OCI-LY7 (cell line): Measurements from ENCODE around the gene GTF3C1. TPM values are rescaled to one million over a fixed set of nuclear protein-coding genes. Genes with fewer than 3 reads are reported as not detected.

Experiments
- BruUV-seq: library from RNA; stranded (reverse); fragments of 400-500 nt; replicated peaks from 2 replicates; lab custom pipeline; 2021; lab: Mats Ljungman, UMichigan
- CTCF ChIA-PET: fragments of 300-600 bp; sonication (Branson Sonifier 250); formaldehyde crosslinking; loops from one replicate; lab custom pipeline; 2022; ENCODE audit warnings: antibody characterized with exemption; ENCODE audit not compliant: unreplicated experiment; lab: Charles Lee
- POLR2A ChIA-PET: fragments of 300-600 bp; sonication (Branson Sonifier 250); formaldehyde crosslinking; loops from one replicate; lab custom pipeline; 2022; ENCODE audit warnings: antibody characterized with exemption; lab: Charles Lee
- DNase-seq: peaks from one replicate; pipeline ENCODE4 v3.0.0-alpha.2; 2015; ENCODE audit warnings: low spot score
- H2AFZ ChIP-seq: fragments of 200-600 bp; sonication (generic), shearing (Covaris generic); 2 replicates; pipeline ENCODE4 v1.6.1; 2014; ENCODE audit warnings: mild to moderate bottlenecking, antibody characterized with exemption, low read length, moderate library complexity
- H3K27ac ChIP-seq: fragments of 200-600 bp; sonication (generic); 2 replicates; pipeline ENCODE4 v1.5.1; 2014; ENCODE audit warnings: mixed run types, low read depth, mild to moderate bottlenecking, moderate library complexity, low read length, inconsistent platforms; ENCODE audit not compliant: poor library complexity, severe bottlenecking
- H3K36me3 ChIP-seq: fragments of 200-600 bp; sonication (generic); 2 replicates; pipeline ENCODE4 v1.6.1; 2014; ENCODE audit warnings: mild to moderate bottlenecking, antibody characterized with exemption, low read length, moderate library complexity, mixed read lengths; ENCODE audit not compliant: insufficient read depth
- H3K4me1 ChIP-seq: fragments of 200-600 bp; sonication (generic); 2 replicates; pipeline ENCODE4 v1.5.1; 2014; ENCODE audit warnings: mild to moderate bottlenecking, low read length; ENCODE audit not compliant: insufficient read depth, poor library complexity, severe bottlenecking
- H3K4me2 ChIP-seq: fragments of 200-600 bp; sonication (generic); 2 replicates; pipeline ENCODE4 v1.6.1; 2014; ENCODE audit warnings: mild to moderate bottlenecking, low read length
- H3K4me3 ChIP-seq: fragments of 200-600 bp; sonication (generic); 2 replicates; pipeline ENCODE4 v1.5.1; 2014; ENCODE audit warnings: mild to moderate bottlenecking, low read depth, low read length; ENCODE audit not compliant: poor library complexity, severe bottlenecking
- H3K79me2 ChIP-seq: fragments of 200-600 bp; sonication (generic); 2 replicates; pipeline ENCODE4 v1.6.1; 2016; ENCODE audit warnings: low read depth, mild to moderate bottlenecking, low read length, moderate library complexity, mixed read lengths; ENCODE audit not compliant: insufficient read depth
- H3K9me2 ChIP-seq: fragments of 200-600 bp; sonication (generic); 2 replicates; pipeline ENCODE4 v1.6.1; 2016; ENCODE audit warnings: mild to moderate bottlenecking, low read length, mixed read lengths; ENCODE audit not compliant: insufficient read depth
- H3K9me3 ChIP-seq: fragments of 200-600 bp; sonication (generic); 2 replicates; pipeline ENCODE4 v1.6.1; 2014; ENCODE audit warnings: mild to moderate bottlenecking, mixed run types, low read length, mixed read lengths
- H4K20me1 ChIP-seq: fragments of 200-600 bp; sonication (generic); 2 replicates; pipeline ENCODE4 v1.6.1; 2014; ENCODE audit warnings: mild to moderate bottlenecking, antibody characterized with exemption, low read length, moderate library complexity, mixed read lengths; ENCODE audit not compliant: insufficient read depth
- CTCF ChIP-seq: fragments of 200-600 bp; sonication (generic); conservative IDR thresholded peaks from 2 replicates; pipeline ENCODE4 v1.5.1; 2014; ENCODE audit warnings: mild to moderate bottlenecking, antibody characterized with exemption, low read length, moderate library complexity, mixed read lengths
- EZH2phosphoT487 ChIP-seq: fragments of 200-600 bp; sonication (generic); IDR thresholded peaks from 2 replicates; pipeline ENCODE4 v1.6.1; 2018; ENCODE audit warnings: low read depth, borderline replicate concordance, mild to moderate bottlenecking, mixed run types, antibody characterized with exemption, low read length, moderate library complexity, mixed read lengths
- intact Hi-C: fragments of 100-400 bp; cut with micrococcal nuclease; formaldehyde crosslinking; loops from one replicate; pipeline ENCODE4 v1.10.0; 2022; ENCODE audit not compliant: unreplicated experiment
- total RNA-seq, 2 experiments: library from RNA; depleted of rRNA in 1 of 2; stranded (reverse); fragments of >200 nt in 1 of 2; shearing (Covaris generic) in 1 of 2; gene quantifications; 2 replicates each; pipeline ENCODE4 v1.2.3, GENCODE V29; 2014 to 2022

The GTF3C1 gene
- total RNA-seq, 2 experiments from 2014 or later = 48.3 to 57.1 TPM

GRCh38 chr16:27481282-27481934, 68.3 kb downstream of the GTF3C1 start:
- H2AFZ ChIP-seq = no peak overlapping the region
- CTCF ChIA-PET = no interaction called here
- no peak overlapping the region for H3K4me2 ChIP-seq
- POLR2A ChIA-PET = no interaction called here
- no peaks in the 10 kb centered on the region for H4K20me1 ChIP-seq
- H3K9me3 ChIP-seq = no peaks in the 10 kb centered on the region
- H3K27ac ChIP-seq = no peak overlapping the region
- no TSS peak for BruUV-seq
- no peak for DNase-seq
- no peaks in the 10 kb centered on the region for H3K79me2 ChIP-seq
- H3K9me2 ChIP-seq = no peaks in the 10 kb centered on the region
- peaks cover 64% of the 10 kb centered on the region for H3K36me3 ChIP-seq
- no peaks in the 10 kb centered on the region for H3K4me1 ChIP-seq
- no peak overlapping the region for H3K4me3 ChIP-seq
- intact Hi-C loops = no loop called here
- no peak for TF ChIP-seq CTCF
- no peak for TF ChIP-seq EZH2phosphoT487

GRCh38 chr16:27480761-27481160, 69.0 kb downstream of the GTF3C1 start:
- intact Hi-C loops = no loop called here
- Histone ChIP-seq H3K79me2 (no peaks in the 10 kb centered on the region), H3K4me3 (no peak overlapping the region), H3K4me2 (no peak overlapping the region), H3K27ac (no peak overlapping the region), H3K4me1 (no peaks in the 10 kb centered on the region), H3K9me3 (no peaks in the 10 kb centered on the region), H4K20me1 (no peaks in the 10 kb centered on the region), H3K9me2 (no peaks in the 10 kb centered on the region), H3K36me3 (peaks cover 68% of the 10 kb centered on the region), H2AFZ (no peak overlapping the region)
- POLR2A ChIA-PET = no interaction called here
- BruUV-seq = no TSS peak
- no peak for DNase-seq
- TF ChIP-seq EZH2phosphoT487 = no peak
- TF ChIP-seq CTCF = no peak
- CTCF ChIA-PET = no interaction called here

- intact Hi-C loops = no loop called here
- H3K4me1 ChIP-seq = no peaks in the 10 kb centered on the region
- no TSS peak for BruUV-seq
- H3K9me2 ChIP-seq = no peaks in the 10 kb centered on the region
- CTCF ChIA-PET = no interaction called here
- no peak overlapping the region for H3K4me2 ChIP-seq
- no peak overlapping the region for H3K4me3 ChIP-seq
- H3K27ac ChIP-seq = no peak overlapping the region
- H3K9me3 ChIP-seq = no peaks in the 10 kb centered on the region
- H4K20me1 ChIP-seq = no peaks in the 10 kb centered on the region
- no peak for DNase-seq
- POLR2A ChIA-PET = no interaction called here
- no peak for TF ChIP-seq EZH2phosphoT487
- no peak for TF ChIP-seq CTCF
- H2AFZ ChIP-seq = no peak overlapping the region
- no peaks in the 10 kb centered on the region for H3K79me2 ChIP-seq
- H3K36me3 ChIP-seq = peaks cover 54% of the 10 kb centered on the region
These were observed 73.5 kb downstream of the GTF3C1 start for GRCh38 chr16:27476240-27476639.
